Suppressor macrophage treated with lipopolysaccharide for 4 hours (primary cell): ENCODE data around the gene AK5.
"Not testable (repeated sequence)": the region's sequence is repeated elsewhere in the genome, so short reads cannot be mapped to it uniquely, and the experiment has no call there.

Source experiments
- DNase-seq: peaks from one replicate; pipeline ENCODE4 v3.0.0-alpha.2; 2020

Gene AK5

GRCh38 chr1:77513839-77514763 lies 232.3 kb downstream of the AK5 start:
- DNase-seq = no peak

DNA sequence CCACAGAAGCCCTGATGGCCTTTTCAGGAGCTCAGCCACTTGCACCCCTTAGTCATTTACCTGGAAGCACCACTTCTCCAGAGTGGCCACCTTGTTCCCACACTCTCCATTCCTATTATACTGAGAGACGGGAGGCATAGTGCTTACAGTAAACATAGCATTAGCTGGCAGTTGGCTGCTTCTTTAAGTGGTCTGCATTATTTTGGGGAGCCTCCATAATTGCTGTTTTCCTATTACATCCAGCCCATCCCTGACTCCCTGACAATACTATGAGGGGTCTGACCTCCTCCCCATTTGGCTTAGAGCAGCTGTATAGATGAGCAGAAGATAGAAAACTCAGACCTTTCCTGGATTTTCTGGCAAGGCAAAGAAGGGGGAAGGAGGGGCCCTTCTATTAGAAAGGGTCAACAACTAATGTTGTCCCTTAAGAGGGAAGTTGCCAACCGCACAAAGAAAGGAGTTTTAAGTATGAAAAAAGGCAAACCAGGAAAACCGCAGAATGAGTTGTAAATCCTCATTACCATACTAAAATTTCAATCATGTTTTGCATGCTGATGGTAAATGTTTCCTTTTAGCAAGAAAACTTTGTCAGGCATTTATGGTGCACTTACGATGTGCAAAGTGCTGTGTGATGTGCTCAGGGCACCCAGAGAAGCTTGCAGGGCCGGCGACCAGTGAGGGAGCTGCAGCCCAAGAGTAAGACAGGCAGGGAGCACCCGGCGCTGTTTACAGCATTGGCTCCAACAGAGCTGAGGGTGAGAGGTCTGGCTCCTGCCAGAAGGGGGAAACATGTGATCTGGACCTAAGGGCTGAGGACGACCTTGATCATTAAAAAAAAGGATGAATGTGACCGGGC lies 233.3 kb downstream of the AK5 start:
- no peak for DNase-seq

DNA sequence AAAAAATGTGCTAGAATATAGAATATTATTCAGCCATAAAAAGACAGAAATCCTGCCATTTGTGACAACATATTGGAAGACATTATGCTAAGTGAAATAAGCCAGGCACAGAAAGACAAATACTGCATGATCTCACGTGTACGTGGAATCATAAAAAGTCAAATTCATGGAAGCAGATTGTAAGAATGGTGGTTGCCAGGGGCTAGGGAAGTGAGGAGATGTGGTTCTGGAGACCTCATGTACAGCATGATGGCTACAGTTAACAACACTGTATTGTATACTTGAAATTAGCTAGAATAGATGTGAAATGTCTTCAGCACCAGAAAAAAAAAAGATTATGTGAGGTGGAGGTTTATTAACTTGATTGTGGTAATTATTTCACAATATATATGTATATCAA lies 234.3 kb downstream of the AK5 start:
- no peak for DNase-seq

- DNase-seq = no peak
These were observed 242.2 kb downstream of the AK5 start for GRCh38 chr1:77524038-77524437.

DNA sequence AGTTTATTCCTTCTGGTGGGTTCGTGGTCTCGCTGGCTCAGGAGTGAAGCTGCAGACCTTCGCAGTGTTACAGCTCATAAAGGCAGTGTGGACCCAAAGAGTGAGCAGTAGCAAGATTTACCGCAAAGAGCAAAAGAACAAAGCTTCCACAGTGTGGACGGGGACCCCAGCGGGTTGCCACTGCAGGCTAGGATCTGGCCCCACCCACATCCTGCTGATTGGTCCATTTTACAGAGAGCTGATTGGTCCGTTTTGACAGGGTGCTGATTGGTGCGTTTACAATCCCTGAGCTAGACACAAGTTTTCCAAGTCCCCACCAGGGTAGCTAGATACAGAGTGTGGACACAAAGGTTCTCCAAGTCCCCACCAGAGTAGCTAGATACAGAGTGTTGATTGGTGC lies 249.3 kb downstream of the AK5 start:
- not testable (repeated sequence) for DNase-seq

GRCh38 chr1:77531596-77532280 lies 249.9 kb downstream of the AK5 start:
- not testable (repeated sequence) for DNase-seq

DNA sequence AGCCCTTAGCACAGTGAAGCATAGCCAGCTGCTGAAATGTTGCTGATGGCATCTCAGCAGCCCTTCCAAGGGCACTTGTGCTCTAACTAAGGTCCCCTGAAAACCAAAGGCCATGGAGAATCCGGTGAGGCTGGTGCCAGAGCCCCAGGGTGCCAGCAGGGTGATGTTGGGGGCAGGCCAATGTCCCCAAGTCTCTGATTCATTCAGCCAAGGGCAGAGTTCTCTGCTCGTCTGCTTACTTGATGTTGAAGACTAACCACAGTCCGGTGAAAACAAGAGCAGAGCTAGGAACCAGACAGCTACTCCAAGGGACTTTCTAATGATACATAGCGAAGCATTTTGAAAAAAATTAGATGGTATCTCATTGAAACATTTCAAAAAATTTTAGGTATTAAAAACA lies 250.8 kb downstream of the AK5 start:
- DNase-seq = no peak

GRCh38 chr1:77533660-77534305 lies 252.0 kb downstream of the AK5 start:
- DNase-seq = peak; percentile 64

DNA sequence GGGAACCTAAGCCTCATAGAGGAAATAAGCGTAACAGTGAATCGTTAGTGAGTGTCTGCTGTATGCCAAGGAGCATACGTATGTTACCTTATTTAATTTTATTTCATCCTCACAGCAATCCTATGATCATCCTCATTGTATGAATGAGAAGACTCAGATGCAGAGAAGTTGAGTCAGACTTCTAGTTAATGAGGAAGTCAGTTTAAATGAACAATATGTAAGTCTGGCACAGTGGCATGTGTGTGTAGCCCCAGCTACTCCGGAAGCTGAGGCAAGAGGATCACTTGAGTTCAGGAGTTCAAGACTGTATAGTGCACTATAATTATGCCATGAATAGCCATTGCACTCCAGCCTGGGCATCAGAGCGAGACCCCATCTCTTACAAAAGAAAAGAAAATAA lies 252.6 kb downstream of the AK5 start:
- DNase-seq = peak; percentile 53

DNA sequence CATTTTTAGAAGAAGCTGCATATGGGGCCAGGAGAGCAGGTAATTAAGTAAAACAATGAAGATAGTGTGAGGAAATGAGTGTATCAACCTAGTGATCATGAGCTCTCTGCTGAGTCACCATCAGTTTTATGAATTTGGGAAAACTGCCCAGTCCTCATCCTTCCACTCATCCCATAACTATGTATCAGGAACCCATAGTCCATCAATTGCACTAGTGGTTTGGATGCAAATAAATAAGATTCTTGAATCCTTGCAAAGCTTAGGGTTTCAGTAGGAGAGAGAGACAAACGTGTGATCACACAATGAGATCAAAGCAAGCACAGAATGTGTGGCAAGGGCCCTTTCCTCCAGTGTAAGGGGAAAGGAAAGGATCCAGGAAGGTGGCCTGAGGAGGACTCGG lies 255.0 kb downstream of the AK5 start:
- no peak for DNase-seq

DNA sequence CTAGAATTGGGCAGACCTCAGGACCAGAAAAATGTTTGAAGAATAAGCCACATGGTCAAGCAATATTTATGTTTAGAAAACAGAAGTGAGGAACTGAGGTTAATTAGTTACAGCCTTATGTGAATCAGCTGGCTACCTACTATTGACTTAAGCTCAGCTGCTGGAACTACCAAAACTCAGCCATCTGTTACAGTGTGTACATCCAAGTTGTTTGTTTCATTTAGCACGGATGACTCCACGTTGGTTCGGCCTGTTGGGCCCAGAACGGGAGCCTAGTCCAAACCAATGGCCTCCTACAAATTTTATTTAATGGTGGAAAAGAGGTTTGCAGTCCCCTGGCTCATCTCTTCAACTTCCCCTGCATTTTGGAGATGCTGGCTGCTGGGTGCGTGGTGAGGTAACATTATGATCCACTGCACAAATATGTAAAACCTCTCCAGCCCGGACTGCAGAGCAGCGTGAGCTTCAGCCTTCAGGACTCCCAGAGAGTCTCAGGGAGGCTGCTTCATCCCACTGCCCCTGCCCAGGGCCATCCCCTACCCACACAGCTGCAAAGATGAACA lies 257.2 kb downstream of the AK5 start:
- DNase-seq = no peak

GRCh38 chr1:77539519-77540142 lies 257.8 kb downstream of the AK5 start:
- no peak for DNase-seq

- DNase-seq = no peak
These were observed 258.8 kb downstream of the AK5 start for GRCh38 chr1:77540501-77541161.

- no peak for DNase-seq
These were observed 259.3 kb downstream of the AK5 start for GRCh38 chr1:77541162-77541545.

GRCh38 chr1:77542813-77543420 lies 261.1 kb downstream of the AK5 start:
- peak; percentile 27 for DNase-seq

GRCh38 chr1:77543822-77544448 lies 262.1 kb downstream of the AK5 start:
- DNase-seq = no peak

- no peak for DNase-seq
These were observed 263.0 kb downstream of the AK5 start for GRCh38 chr1:77544845-77545244.

DNA sequence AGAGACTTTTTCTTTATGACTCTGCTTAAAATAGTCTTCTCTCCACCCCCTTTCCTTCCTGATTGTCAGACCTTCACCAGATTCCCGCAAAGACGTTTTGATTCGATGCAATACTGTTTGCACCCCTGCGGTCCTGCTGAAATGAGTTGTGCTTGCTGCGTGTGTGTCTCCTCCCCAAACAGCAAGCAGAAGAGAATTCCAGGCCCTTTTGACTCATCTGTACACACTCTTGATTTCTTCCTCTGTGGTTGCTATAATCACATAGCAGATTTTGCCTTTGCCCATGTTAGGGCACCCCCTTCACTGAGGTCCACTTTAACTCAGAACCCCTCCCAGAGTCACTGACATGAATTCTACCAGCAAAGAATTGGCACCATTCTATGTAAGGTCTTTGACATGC lies 264.2 kb downstream of the AK5 start:
- DNase-seq = no peak

- no peak for DNase-seq
These were observed 265.1 kb downstream of the AK5 start for GRCh38 chr1:77546890-77547289.

GRCh38 chr1:77548285-77548684 lies 266.5 kb downstream of the AK5 start:
- no peak for DNase-seq
